HepG2 (cell line): ENCODE measurements around the gene COLEC12. TPM values are rescaled to one million over a fixed set of nuclear protein-coding genes. Genes with fewer than 3 reads are reported as not detected.

Experiments used
- ATAC-seq: fragments of 200-7000 bp; cut with Tn5 transposase; 3 replicates; pipeline ENCODE4 v1.9.1; 2020; ENCODE audit warnings: mild to moderate bottlenecking, moderate library complexity
- BruUV-seq: library from RNA; stranded (reverse); fragments of 400-500 nt; replicated peaks from 2 replicates; lab custom pipeline; 2021; lab: Mats Ljungman, UMichigan
- CTCF ChIA-PET: fragments of 300-600 bp; formaldehyde crosslinking; extraction: SDS; loops from one replicate; lab custom pipeline; 2021; ENCODE audit warnings: low total read pairs, inconsistent platforms, low intra/inter-chr PET ratio; lab: Yijun Ruan, JAX
- POLR2A ChIA-PET: fragments of 350-600 bp; sonication (Branson Sonifier 250); formaldehyde crosslinking; loops from one replicate; lab custom pipeline; 2020; ENCODE audit warnings: antibody characterized with exemption, inconsistent platforms; lab: Yijun Ruan, JAX
- DNase-seq: peaks from one replicate; pipeline ENCODE4 v3.0.0-alpha.2; 2015; ENCODE audit warnings: low spot score
- FAIRE-seq: peaks from 3 replicates; lab custom pipeline; 2011; peaks lifted over from hg19 to GRCh38; lab: Jason Lieb, UNC
- H2AFZ ChIP-seq: one replicate; pipeline ENCODE4 v1.6.1; 2011; ENCODE audit warnings: low read length, inconsistent platforms
- H3K27ac ChIP-seq: fragments of 300-600 bp; 3 replicates; pipeline ENCODE4 v1.8.0; 2011; ENCODE audit warnings: mixed run types, mild to moderate bottlenecking, mixed read lengths, low read length, inconsistent platforms; ENCODE audit not compliant: insufficient read depth; ENCODE audit errors: extremely low read length
- H3K27me3 ChIP-seq, 2 experiments: fragments of 200-600 bp in 1 of 2; 2 replicates in 1 of 2; 3 replicates in 1 of 2; pipeline versions ENCODE4 v1.6.0 to v1.8.0; 2011; ENCODE audit warnings: low read length in 2 of 2, mild to moderate bottlenecking in 2 of 2, moderate library complexity in 2 of 2, inconsistent platforms in 1 of 2; ENCODE audit not compliant: insufficient read depth in 2 of 2, control insufficient read depth in 1 of 2
- H3K36me3 ChIP-seq, 2 experiments: fragments of 200-600 bp in 1 of 2; replicated peaks in 1 of 2; 2 replicates in 1 of 2; 3 replicates in 1 of 2; pipeline versions ENCODE4 v1.5.1 to v1.8.0; 2011; ENCODE audit warnings: low read length in 2 of 2, inconsistent platforms in 1 of 2; ENCODE audit not compliant: insufficient read depth in 2 of 2, control insufficient read depth in 1 of 2
- H3K4me1 ChIP-seq: 2 replicates; pipeline ENCODE4 v1.5.1; 2012; ENCODE audit warnings: low read length, inconsistent platforms; ENCODE audit not compliant: insufficient read depth
- H3K4me2 ChIP-seq: 2 replicates; pipeline ENCODE4 v1.6.0; 2011; ENCODE audit warnings: low read depth, low read length, inconsistent platforms
- H3K4me3 ChIP-seq, 3 experiments: fragments of 200-600 bp in 1 of 3; sonication (generic), shearing (Covaris generic) in 1 of 3; replicated peaks in 1 of 3; 2 replicates each; pipeline ENCODE4 v1.5.1; 2011 to 2016; ENCODE audit warnings: low read length in 3 of 3, inconsistent platforms in 2 of 3, low read depth in 2 of 3, mild to moderate bottlenecking in 2 of 3, control low read depth in 1 of 3, mixed read lengths in 1 of 3; ENCODE audit not compliant: insufficient read depth in 1 of 3
- H3K79me2 ChIP-seq: one replicate; pipeline ENCODE4 v1.6.1; 2011; ENCODE audit warnings: low read length, inconsistent platforms; ENCODE audit not compliant: insufficient read depth
- H3K9ac ChIP-seq: 2 replicates; pipeline ENCODE4 v1.6.0; 2011; ENCODE audit warnings: mild to moderate bottlenecking, low read depth, low read length, inconsistent platforms; ENCODE audit not compliant: insufficient read depth
- H3K9me3 ChIP-seq: 2 replicates; pipeline ENCODE4 v1.5.1; 2012; ENCODE audit warnings: mild to moderate bottlenecking, low read length
- H4K20me1 ChIP-seq: 2 replicates; pipeline ENCODE4 v1.6.0; 2011; ENCODE audit warnings: inconsistent platforms, mild to moderate bottlenecking, low read length, moderate library complexity; ENCODE audit not compliant: insufficient read depth
- CEBPB ChIP-seq: IDR thresholded peaks from 2 replicates; pipeline ENCODE4 v1.6.1; 2011; ENCODE audit warnings: low read depth, low read length, improper control_type of control experiment, borderline replicate concordance
- MAFK ChIP-seq, 2 experiments: IDR thresholded peaks in 1 of 2; conservative IDR thresholded peaks in 1 of 2; 2 replicates each; pipeline ENCODE4 v1.6.1; 2011; ENCODE audit warnings: improper control_type of control experiment in 2 of 2, low read length in 2 of 2
- RXRB ChIP-seq: IDR thresholded peaks from 2 replicates; pipeline ENCODE4 v1.6.1; 2016; ENCODE audit warnings: borderline replicate concordance, missing genetic modification reagents, missing compliant biosample characterization
- SNAPC5 ChIP-seq: sonication (generic); formaldehyde crosslinking; IDR thresholded peaks from 2 replicates; pipeline ENCODE4 v1.8.1; 2023; ENCODE audit warnings: mild to moderate bottlenecking, missing genetic modification reagents, borderline replicate concordance
- WGBS: methylation state at CpG from one replicate; pipeline ENCODE4 v1.1.6; 2017; ENCODE audit warnings: low lambda C conversion rate; 5-methylcytosine and 5-hydroxymethylcytosine counted together
- in situ Hi-C: cut with HindIII; loops from 2 replicates; pipeline ENCODE4 v1.10.0; 2017; ENCODE audit warnings: low pct_unique_long_range_greater_than_20kb; ENCODE audit not compliant: extremely low pct_ligation_motif_present
- intact Hi-C: fragments of 100-400 bp; cut with micrococcal nuclease; formaldehyde crosslinking; loops from one replicate; pipeline ENCODE4 v1.10.0; 2022; ENCODE audit not compliant: unreplicated experiment
- polyA plus RNA-seq, 8 experiments: library from polyadenylated mRNA; depleted of rRNA in 3 of 8; stranded (reverse) in 7 of 8; unstranded in 1 of 8; fragments of >200 nt; fragmentation: Illumina TruSeq in 4 of 8; extraction: Trizol in 4 of 8; gene quantifications; 2 replicates each; pipeline versions ENCODE4 v1.2.1 to v1.2.3, GENCODE V29; 2011 to 2016; ENCODE audit warnings: low read depth in 4 of 8, missing spikeins in 1 of 8, mixed read lengths in 1 of 8; ENCODE audit not compliant: insufficient read depth in 1 of 8
- total RNA-seq, 5 experiments: library from RNA; depleted of rRNA; stranded (reverse); fragments of >200 nt; fragmentation: Illumina TruSeq; extraction: Trizol; gene quantifications; 2 replicates each; pipeline ENCODE4 v1.2.3, GENCODE V29; 2016; ENCODE audit warnings: low read depth in 1 of 5

The COLEC12 gene
- total and polyA plus RNA-seq, 2 of the 13 experiments (the other 11 are each of a cell fraction or from before 2014, with no cell fraction given): 0.02 to 0.11 TPM

- Histone ChIP-seq H3K27me3 (no peaks in the 10 kb centered on the region), H3K9ac (no peak overlapping the region), H3K36me3 (no peaks in the 10 kb centered on the region), H2AFZ (no peak overlapping the region), H3K27ac (no peak overlapping the region), H3K79me2 (no peaks in the 10 kb centered on the region), H4K20me1 (no peaks in the 10 kb centered on the region), H3K4me2 (no peak overlapping the region), H3K9me3 (no peaks in the 10 kb centered on the region), H3K4me3 (no peak overlapping the region), H3K4me1 (no peaks in the 10 kb centered on the region)
- TF ChIP-seq RXRB (CRISPR knock-in tag) (no peak), CEBPB (peak; percentile 51)
- BruUV-seq: no TSS peak
- FAIRE-seq: no peak
- no peak for ATAC-seq
- ChIA-PET CTCF (no interaction called here), POLR2A (no interaction called here)
- no peak for DNase-seq
- in situ Hi-C loops (no loop called here), intact Hi-C loops (no loop called here)
- WGBS: 59% methylated on average over 3 of the region's 3 CpGs
Measured at GRCh38 chr18:518081-518480, 17.6 kb upstream of the COLEC12 start.

- Histone ChIP-seq H3K9me3 (no peaks in the 10 kb centered on the region), H3K27ac (no peak overlapping the region), H2AFZ (no peak overlapping the region), H3K79me2 (no peaks in the 10 kb centered on the region), H3K36me3 (no peaks in the 10 kb centered on the region), H3K4me1 (no peaks in the 10 kb centered on the region), H4K20me1 (no peaks in the 10 kb centered on the region), H3K4me3 (no peak overlapping the region), H3K4me2 (no peak overlapping the region), H3K27me3 (no peaks in the 10 kb centered on the region), H3K9ac (no peak overlapping the region)
- intact Hi-C loops: no loop called here
- ChIA-PET CTCF (no interaction called here), POLR2A (no interaction called here)
- DNase-seq (no peak), ATAC-seq (no peak), FAIRE-seq (no peak)
- no TSS peak for BruUV-seq
- WGBS: 8% methylated on average over 4 of the region's 4 CpGs
- in situ Hi-C loops: no loop called here
- TF ChIP-seq MAFK (conservative IDR thresholded peaks at IDR 0.05 in 1 of 2, IDR thresholded peaks at IDR 0.05 in 1 of 2; ENCODE audit: low read length in 2 of 2): peak in 1 of 2 experiments; percentile 46; a peak in 2 of 4 replicates
- no peak for TF ChIP-seq SNAPC5 (CRISPR knock-in tag)
Measured at GRCh38 chr18:515838-516237, 15.3 kb upstream of the COLEC12 start.
